HEK293 (cell line): ENCODE measurements around the gene LRRC32.

Experiments
- CTCF ChIA-PET: fragments of 350-600 bp; formaldehyde crosslinking; extraction: SDS; loops from one replicate; lab custom pipeline; 2021; ENCODE audit warnings: antibody characterized with exemption; lab: Yijun Ruan, JAX
- POLR2A ChIA-PET: fragments of 300-600 bp; formaldehyde crosslinking; extraction: SDS; loops from one replicate; lab custom pipeline; 2020; ENCODE audit warnings: antibody characterized with exemption, inconsistent platforms; lab: Yijun Ruan, JAX
- H3K27ac ChIP-seq: fragments of 200-500 bp; sonication (Bioruptor generic); 2 replicates; pipeline ENCODE4 v1.5.1; 2014; ENCODE audit warnings: low read depth, low read length, control low read depth, inconsistent platforms; ENCODE audit errors: extremely low read depth
- H3K36me3 ChIP-seq, 2 experiments: fragments of 200-500 bp in 1 of 2; sonication (Bioruptor generic) in 1 of 2; 1 replicate in 1 of 2; 2 replicates in 1 of 2; pipeline ENCODE4 v1.5.1; 2014 to 2017; ENCODE audit warnings: inconsistent platforms in 2 of 2, low read length in 2 of 2; ENCODE audit not compliant: control insufficient read depth in 2 of 2, insufficient read depth in 1 of 2
- H3K4me1 ChIP-seq: fragments of 200-500 bp; sonication (Bioruptor generic); 2 replicates; pipeline ENCODE4 v1.5.1; 2014; ENCODE audit warnings: mild to moderate bottlenecking, low read length, inconsistent platforms; ENCODE audit not compliant: control insufficient read depth, insufficient read depth
- H3K4me3 ChIP-seq: 2 replicates; pipeline ENCODE4 v1.5.1; 2011; ENCODE audit warnings: low read depth, mild to moderate bottlenecking, control low read depth, low read length, moderate library complexity
- H3K9me3 ChIP-seq: fragments of 200-500 bp; sonication (Bioruptor generic); 2 replicates; pipeline ENCODE4 v1.5.1; 2014; ENCODE audit warnings: low read depth, low read length, inconsistent platforms; ENCODE audit not compliant: control insufficient read depth, insufficient read depth
- BCL11A ChIP-seq: fragments of 450-650 bp; formaldehyde crosslinking; IDR thresholded peaks from 2 replicates; pipeline ENCODE4 v1.5.1; 2016; ENCODE audit warnings: low read depth, missing biosample characterization, missing genetic modification characterization
- ELK4 ChIP-seq: IDR thresholded peaks from 2 replicates; pipeline ENCODE4 v1.6.1; 2011; ENCODE audit warnings: mild to moderate bottlenecking, low read depth, low read length, borderline replicate concordance
- GFI1B ChIP-seq: fragments of 450-650 bp; formaldehyde crosslinking; IDR thresholded peaks from 2 replicates; pipeline ENCODE4 v1.5.1; 2016; ENCODE audit warnings: missing biosample characterization, missing genetic modification characterization
- TCF7L2 ChIP-seq: IDR thresholded peaks from 2 replicates; pipeline ENCODE4 v1.6.1; 2011; ENCODE audit warnings: low read depth, mild to moderate bottlenecking, inconsistent platforms, low read length, moderate library complexity, borderline replicate concordance
- ZBTB7A ChIP-seq: fragments of 450-650 bp; formaldehyde crosslinking; IDR thresholded peaks from 2 replicates; pipeline ENCODE4 v1.5.1; 2016; ENCODE audit warnings: low read depth, missing biosample characterization, missing genetic modification characterization
- ZEB2 ChIP-seq: fragments of 450-650 bp; formaldehyde crosslinking; IDR thresholded peaks from 2 replicates; pipeline ENCODE4 v1.5.1; 2016; ENCODE audit warnings: missing biosample characterization, missing genetic modification characterization
- ZNF10 ChIP-seq: fragments of 450-650 bp; formaldehyde crosslinking; IDR thresholded peaks from 2 replicates; pipeline ENCODE4 v1.5.1; 2017; ENCODE audit warnings: missing biosample characterization, missing genetic modification characterization
- ZNF140 ChIP-seq: fragments of 450-650 bp; formaldehyde crosslinking; IDR thresholded peaks from 2 replicates; pipeline ENCODE4 v1.5.1; 2016; ENCODE audit warnings: missing biosample characterization, missing genetic modification characterization
- ZNF169 ChIP-seq: fragments of 450-650 bp; formaldehyde crosslinking; IDR thresholded peaks from 2 replicates; pipeline ENCODE4 v1.5.1; 2016; ENCODE audit warnings: missing biosample characterization, missing genetic modification characterization
- ZNF239 ChIP-seq: fragments of 450-650 bp; formaldehyde crosslinking; IDR thresholded peaks from 2 replicates; pipeline ENCODE4 v1.5.1; 2016; ENCODE audit warnings: missing biosample characterization, missing genetic modification characterization
- ZNF266 ChIP-seq: fragments of 450-650 bp; formaldehyde crosslinking; IDR thresholded peaks from 2 replicates; pipeline ENCODE4 v1.5.1; 2016; ENCODE audit warnings: missing biosample characterization, missing genetic modification characterization, low read depth
- ZNF302 ChIP-seq: fragments of 450-650 bp; formaldehyde crosslinking; IDR thresholded peaks from 2 replicates; pipeline ENCODE4 v1.5.1; 2016; ENCODE audit warnings: missing biosample characterization, missing genetic modification characterization, low read depth
- ZNF311 ChIP-seq: fragments of 450-650 bp; formaldehyde crosslinking; IDR thresholded peaks from 2 replicates; pipeline ENCODE4 v1.5.1; 2017; ENCODE audit warnings: missing biosample characterization, missing genetic modification characterization, borderline replicate concordance
- ZNF426 ChIP-seq: fragments of 450-650 bp; formaldehyde crosslinking; IDR thresholded peaks from 2 replicates; pipeline ENCODE4 v1.5.1; 2017; ENCODE audit warnings: missing biosample characterization, missing genetic modification characterization, mild to moderate bottlenecking, inconsistent platforms, moderate library complexity
- ZNF48 ChIP-seq: fragments of 450-650 bp; formaldehyde crosslinking; IDR thresholded peaks from 2 replicates; pipeline ENCODE4 v1.5.1; 2016; ENCODE audit warnings: missing biosample characterization, missing genetic modification characterization
- ZNF501 ChIP-seq: fragments of 450-650 bp; formaldehyde crosslinking; IDR thresholded peaks from 2 replicates; pipeline ENCODE4 v1.5.1; 2016; ENCODE audit warnings: missing biosample characterization, missing genetic modification characterization
- ZNF521 ChIP-seq: fragments of 450-650 bp; formaldehyde crosslinking; IDR thresholded peaks from 2 replicates; pipeline ENCODE4 v1.5.1; 2017; ENCODE audit warnings: missing biosample characterization, mild to moderate bottlenecking, missing genetic modification characterization
- ZNF585B ChIP-seq: fragments of 450-650 bp; formaldehyde crosslinking; IDR thresholded peaks from 2 replicates; pipeline ENCODE4 v1.5.1; 2016; ENCODE audit warnings: missing biosample characterization, missing genetic modification characterization
- ZNF692 ChIP-seq: fragments of 450-650 bp; formaldehyde crosslinking; IDR thresholded peaks from 2 replicates; pipeline ENCODE4 v1.5.1; 2016; ENCODE audit warnings: missing biosample characterization, missing genetic modification characterization
- ZNF776 ChIP-seq: fragments of 450-650 bp; formaldehyde crosslinking; IDR thresholded peaks from 2 replicates; pipeline ENCODE4 v1.5.0; 2017; ENCODE audit warnings: missing biosample characterization, missing genetic modification characterization, borderline replicate concordance
- ZSCAN5A ChIP-seq: fragments of 450-650 bp; formaldehyde crosslinking; IDR thresholded peaks from 2 replicates; pipeline ENCODE4 v1.5.1; 2016; ENCODE audit warnings: missing biosample characterization, missing genetic modification characterization

Gene LRRC32

GRCh38 chr11:76615950-76616349 lies 54.6 kb downstream of the LRRC32 start (continued):
- no peak for TF ChIP-seq ZNF692 (tag by site-specific recombination)

- Histone ChIP-seq H3K9me3 (no peaks in the 10 kb centered on the region), H3K4me3 (no peak overlapping the region), H3K27ac (no peak overlapping the region), H3K4me1 (no peaks in the 10 kb centered on the region), H3K36me3 (no peaks in the 10 kb centered on the region)
- CTCF ChIA-PET, result no interaction called here
- TF ChIP-seq ZNF501 (tag by site-specific recombination) (no peak), ZNF302 (tag by site-specific recombination) (no peak), BCL11A (tag by site-specific recombination) (no peak), ZNF140 (tag by site-specific recombination) (no peak), GFI1B (tag by site-specific recombination) (no peak), ZBTB7A (tag by site-specific recombination) (no peak), ZNF48 (no peak), ELK4 (no peak), ZNF426 (tag by site-specific recombination) (no peak), ZNF10 (tag by site-specific recombination) (no peak), ZEB2 (tag by site-specific recombination) (no peak), ZNF521 (tag by site-specific recombination) (no peak), TCF7L2 (no peak), ZNF169 (tag by site-specific recombination) (no peak), ZNF266 (tag by site-specific recombination) (no peak), ZNF239 (tag by site-specific recombination) (no peak), ZNF311 (tag by site-specific recombination) (no peak), ZNF585B (tag by site-specific recombination) (no peak), ZNF776 (tag by site-specific recombination) (no peak), ZSCAN5A (tag by site-specific recombination) (no peak)
- POLR2A ChIA-PET, result no interaction called here
These were observed 55.9 kb downstream of the LRRC32 start for GRCh38 chr11:76614471-76615179.

GRCh38 chr11:76613901-76614300 lies 56.6 kb downstream of the LRRC32 start:
- no peaks in the 10 kb centered on the region for H3K9me3 ChIP-seq
- ChIA-PET POLR2A (no interaction called here), CTCF (no interaction called here)

More at GRCh38 chr11:76613901-76614300, 56.6 kb downstream of the LRRC32 start:
- H3K27ac ChIP-seq, result no peak overlapping the region
- H3K4me3 ChIP-seq, result no peak overlapping the region
- TF ChIP-seq ZNF426 (tag by site-specific recombination), result no peak
- no peaks in the 10 kb centered on the region for H3K36me3 ChIP-seq
- H3K4me1 ChIP-seq, result no peaks in the 10 kb centered on the region
